Daoy (cell line): ENCODE measurements around the gene DRC1. TPM values are rescaled to one million over a fixed set of nuclear protein-coding genes. Genes with fewer than 3 reads are reported as not detected.

Source experiments
- DNase-seq: peaks from one replicate; pipeline ENCODE4 v3.0.0-alpha.2; 2015; ENCODE audit warnings: low read depth
- total RNA-seq: library from RNA; depleted of rRNA; stranded (reverse); fragments of >200 nt; shearing (Covaris generic); gene quantifications from 2 replicates; pipeline ENCODE4 v1.2.3, GENCODE V29; 2014

DRC1 gene
- total RNA-seq, 1 experiment from 2014 or later: not detected

GRCh38 chr2:26477911-26478253 lies 76.2 kb downstream of the DRC1 start, which contains the start of gene OTOF:
Gene OTOF, minus strand, starts transcription at chr2:26478124.
- DNase-seq: peak; percentile 66

DNA sequence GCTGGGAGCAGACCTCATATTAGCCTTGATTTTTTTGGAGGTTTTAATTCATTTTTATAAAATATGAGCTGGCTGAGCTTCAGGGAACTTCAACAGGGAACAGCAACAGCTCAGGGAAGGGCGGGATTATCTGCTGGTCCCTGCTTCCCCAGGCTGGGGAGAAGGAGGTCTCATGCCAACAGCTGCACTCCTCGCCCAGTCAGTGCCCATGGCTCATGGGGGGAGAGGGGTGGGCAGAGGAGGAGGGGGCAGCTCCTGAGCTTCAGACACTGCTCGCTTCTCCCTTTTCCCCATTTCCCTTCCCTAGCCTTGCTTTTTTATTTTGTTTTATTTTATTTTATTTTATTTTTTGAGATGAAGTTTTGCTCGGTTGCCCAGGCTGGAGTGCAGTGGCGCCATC lies 76.6 kb downstream of the DRC1 start:
- DNase-seq: no peak

- no peak for DNase-seq
These were observed 77.5 kb downstream of the DRC1 start for GRCh38 chr2:26479131-26479788.

DNA sequence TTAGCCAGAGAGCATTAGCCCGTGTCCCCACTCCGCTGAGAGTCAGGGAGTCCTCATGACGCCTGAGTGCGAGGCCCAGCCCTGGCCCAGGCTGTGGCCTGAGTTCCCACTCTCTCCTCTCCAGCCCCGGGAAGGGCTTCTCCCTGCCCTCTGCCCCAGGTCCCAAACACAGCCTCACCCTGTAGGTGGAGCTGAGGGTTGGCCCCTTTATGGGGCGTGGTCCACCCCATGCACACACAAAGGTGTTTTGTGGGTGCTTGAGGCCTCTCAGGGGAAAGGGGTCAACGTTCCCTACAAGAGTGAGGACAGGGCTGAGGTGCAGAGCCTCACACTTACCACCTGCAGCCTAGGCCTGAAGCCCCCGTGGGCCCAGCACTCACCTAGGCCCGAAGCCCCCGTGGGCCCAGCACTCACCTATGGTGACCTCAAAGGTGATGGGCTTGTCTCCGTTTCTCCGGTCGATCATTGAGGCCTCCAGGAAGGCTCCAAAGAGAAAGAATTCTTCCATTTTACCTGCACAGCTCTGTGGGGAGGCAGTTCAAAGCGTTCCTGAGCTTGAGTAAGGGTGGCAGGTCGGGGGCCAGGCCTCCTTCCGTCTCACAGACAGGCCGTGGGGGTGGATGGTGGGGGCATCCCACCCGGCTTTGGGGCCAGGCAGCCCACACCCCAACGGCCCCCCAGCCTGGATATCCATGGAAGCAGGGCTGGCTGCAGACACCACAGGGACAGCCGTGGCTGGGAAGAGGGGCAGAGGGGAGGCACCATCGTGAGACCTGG lies 78.3 kb downstream of the DRC1 start:
- no peak for DNase-seq

GRCh38 chr2:26480566-26481423 lies 79.1 kb downstream of the DRC1 start:
- no peak for DNase-seq

- no peak for DNase-seq
These were observed 80.0 kb downstream of the DRC1 start for GRCh38 chr2:26481706-26482105.

GRCh38 chr2:26482211-26483026 lies 80.7 kb downstream of the DRC1 start:
- no peak for DNase-seq

DNA sequence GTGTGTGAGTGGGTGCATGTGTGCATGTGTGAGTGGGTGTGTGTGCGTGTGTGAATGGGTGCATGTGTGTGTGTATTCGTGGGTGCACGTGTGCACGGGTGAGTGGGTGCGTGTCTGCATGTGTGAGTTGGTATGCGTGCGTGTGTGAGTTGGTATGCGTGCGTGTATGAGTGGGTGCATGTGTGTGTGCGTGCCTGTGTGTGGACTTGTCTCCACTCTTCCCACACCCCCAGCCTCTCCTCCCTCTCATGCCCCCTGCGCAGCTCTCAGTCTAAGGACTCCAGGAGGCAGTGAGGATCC lies 81.3 kb downstream of the DRC1 start:
- DNase-seq: no peak

GRCh38 chr2:26483516-26483915 lies 81.8 kb downstream of the DRC1 start:
- no peak for DNase-seq

DNA sequence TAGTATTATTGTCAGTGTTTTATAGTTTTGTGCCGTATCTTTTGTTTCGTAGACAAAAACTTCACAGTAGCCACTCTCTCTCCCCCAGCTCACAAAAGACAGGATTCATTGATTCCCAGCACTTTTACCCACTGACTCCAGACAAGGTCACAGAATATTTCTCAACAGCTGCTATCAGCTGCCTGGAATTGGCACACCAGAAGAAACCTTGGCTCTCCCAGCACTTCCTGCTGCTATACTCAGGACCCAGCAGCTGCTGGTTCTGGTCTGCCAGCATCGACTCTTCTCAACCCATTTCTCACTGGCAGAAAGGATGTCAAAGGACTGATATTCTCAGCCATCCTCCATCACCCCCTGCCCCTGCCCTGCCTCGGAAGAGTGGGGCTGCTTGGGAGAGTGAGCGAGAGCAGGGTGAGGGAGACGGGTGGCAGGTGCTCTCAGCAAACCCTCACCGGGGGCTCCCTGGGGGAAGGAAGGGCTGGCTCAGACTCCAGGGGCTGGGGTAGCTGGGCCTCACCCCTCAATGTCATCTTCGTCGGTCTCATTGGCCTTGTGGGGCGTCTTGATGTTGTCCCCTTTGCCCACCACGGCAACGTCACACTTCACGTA lies 82.3 kb downstream of the DRC1 start:
- DNase-seq: no peak

GRCh38 chr2:26484579-26484978 lies 82.9 kb downstream of the DRC1 start:
- DNase-seq: no peak

- DNase-seq: no peak
These were observed 83.4 kb downstream of the DRC1 start for GRCh38 chr2:26485099-26485498.

- DNase-seq: no peak
These were observed 84.2 kb downstream of the DRC1 start for GRCh38 chr2:26485725-26486418.

- DNase-seq: no peak
These were observed 85.1 kb downstream of the DRC1 start for GRCh38 chr2:26486789-26487188.

GRCh38 chr2:26487192-26487591 lies 85.5 kb downstream of the DRC1 start:
- no peak for DNase-seq

- DNase-seq: no peak
These were observed 86.9 kb downstream of the DRC1 start for GRCh38 chr2:26488463-26489212.

DNA sequence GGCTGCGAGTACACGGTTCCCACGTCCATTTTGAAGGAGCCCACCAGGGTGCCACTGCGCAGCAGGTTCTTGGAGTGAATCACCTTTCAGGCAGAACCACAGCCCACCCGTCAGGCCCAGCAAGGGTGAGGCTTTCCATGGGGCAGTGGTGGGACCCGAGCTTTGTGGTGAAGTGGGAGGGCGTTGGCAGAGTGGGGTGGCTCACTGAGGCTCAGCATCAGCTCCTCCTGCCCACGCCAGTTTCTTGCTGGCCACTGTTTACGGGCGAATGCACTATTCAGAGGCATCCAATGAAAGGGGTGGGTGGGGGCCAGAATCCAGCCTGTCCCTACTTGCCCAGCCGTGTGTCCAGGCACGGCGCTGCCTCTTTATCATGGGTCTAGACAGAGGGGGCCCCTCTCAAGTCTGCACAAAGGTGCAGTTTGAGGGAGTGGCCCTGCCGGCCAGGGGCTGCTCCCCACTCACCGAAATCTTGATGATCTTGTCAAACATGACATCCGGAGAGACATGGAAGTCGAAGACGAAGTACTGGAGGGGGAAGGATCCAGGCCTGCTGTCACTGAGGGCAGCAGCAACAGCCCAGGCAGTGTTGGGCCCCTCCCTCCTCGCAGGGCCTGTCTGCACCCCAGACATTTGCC lies 87.6 kb downstream of the DRC1 start:
- no peak for DNase-seq

DNA sequence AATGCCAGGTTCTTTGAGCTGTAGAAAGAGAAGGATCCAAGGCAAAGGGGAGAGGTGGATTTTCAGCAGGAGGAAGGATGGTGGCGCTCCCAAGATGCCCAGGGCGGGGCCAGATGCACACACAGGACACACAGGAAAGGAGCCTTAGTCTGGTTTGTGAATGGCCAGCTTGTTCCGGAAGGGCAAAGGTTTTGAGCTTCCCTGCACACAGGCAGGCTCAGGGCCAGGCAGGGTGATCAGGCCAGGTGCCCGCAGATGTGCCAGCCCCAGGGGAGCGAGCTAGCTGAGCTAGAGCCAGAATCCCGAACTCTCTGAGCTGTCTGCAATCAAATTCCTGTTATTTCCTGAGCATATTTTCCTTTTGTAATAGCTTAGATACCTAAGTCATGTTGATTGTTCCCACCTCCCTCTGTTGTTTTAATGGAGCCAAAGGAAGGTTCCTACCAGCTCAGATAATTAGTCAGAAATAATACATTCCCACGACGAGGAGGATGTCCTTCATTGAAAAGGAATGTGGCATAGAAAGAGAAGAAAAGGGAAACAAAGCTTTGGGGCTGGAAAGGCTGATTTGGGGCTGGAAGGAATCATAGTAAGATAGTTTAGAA lies 89.9 kb downstream of the DRC1 start:
- no peak for DNase-seq
